ENCODE measurements around the gene GBP2.
A peak's percentile ranks its signal among the peaks of the same experiment; 100 is the strongest.

The GBP2 gene

DNA sequence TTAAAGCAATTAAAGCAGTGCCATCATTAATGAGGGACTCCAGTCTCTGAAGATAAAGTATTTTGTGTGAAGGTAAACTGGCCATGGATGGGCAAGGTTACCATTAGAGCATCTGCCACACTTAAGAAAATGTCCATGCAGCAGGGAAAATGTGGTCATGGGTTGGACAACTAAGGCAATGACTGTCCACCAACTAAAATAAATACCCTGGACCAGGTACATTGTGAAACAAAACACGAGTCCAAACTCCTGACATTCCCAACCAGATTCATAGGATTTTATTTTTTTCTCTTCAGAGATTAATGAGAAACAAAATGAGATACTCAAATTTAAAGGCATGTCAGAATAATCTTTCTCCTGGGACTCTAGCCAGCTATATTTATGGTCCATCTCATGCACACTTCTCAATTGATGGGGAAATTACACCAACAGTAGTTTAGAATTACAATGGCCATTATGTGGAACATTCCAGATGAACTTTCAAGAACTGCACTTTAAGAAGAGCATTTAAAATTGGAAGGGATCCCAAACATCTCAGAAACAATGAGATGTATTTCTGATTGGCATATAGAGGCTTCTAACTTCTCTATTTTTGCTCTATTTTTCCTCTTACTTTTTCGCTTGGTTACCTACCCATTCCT is 41.8 kb upstream of the GBP2 start:
- no peak for DNase-seq (ENCODE audit: extremely low read depth, low read depth)
- no peak overlapping the region for H3K4me3 ChIP-seq (replicated peaks; ENCODE audit: low read depth, low read length)
- TF ChIP-seq, protein P1, sequence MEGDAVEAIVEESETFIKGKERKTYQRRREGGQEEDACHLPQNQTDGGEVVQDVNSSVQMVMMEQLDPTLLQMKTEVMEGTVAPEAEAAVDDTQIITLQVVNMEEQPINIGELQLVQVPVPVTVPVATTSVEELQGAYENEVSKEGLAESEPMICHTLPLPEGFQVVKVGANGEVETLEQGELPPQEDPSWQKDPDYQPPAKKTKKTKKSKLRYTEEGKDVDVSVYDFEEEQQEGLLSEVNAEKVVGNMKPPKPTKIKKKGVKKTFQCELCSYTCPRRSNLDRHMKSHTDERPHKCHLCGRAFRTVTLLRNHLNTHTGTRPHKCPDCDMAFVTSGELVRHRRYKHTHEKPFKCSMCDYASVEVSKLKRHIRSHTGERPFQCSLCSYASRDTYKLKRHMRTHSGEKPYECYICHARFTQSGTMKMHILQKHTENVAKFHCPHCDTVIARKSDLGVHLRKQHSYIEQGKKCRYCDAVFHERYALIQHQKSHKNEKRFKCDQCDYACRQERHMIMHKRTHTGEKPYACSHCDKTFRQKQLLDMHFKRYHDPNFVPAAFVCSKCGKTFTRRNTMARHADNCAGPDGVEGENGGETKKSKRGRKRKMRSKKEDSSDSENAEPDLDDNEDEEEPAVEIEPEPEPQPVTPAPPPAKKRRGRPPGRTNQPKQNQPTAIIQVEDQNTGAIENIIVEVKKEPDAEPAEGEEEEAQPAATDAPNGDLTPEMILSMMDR (IDR thresholded peaks at IDR 0.05; ENCODE audit: low read depth, low read length, missing control alignments): no peak

DNA sequence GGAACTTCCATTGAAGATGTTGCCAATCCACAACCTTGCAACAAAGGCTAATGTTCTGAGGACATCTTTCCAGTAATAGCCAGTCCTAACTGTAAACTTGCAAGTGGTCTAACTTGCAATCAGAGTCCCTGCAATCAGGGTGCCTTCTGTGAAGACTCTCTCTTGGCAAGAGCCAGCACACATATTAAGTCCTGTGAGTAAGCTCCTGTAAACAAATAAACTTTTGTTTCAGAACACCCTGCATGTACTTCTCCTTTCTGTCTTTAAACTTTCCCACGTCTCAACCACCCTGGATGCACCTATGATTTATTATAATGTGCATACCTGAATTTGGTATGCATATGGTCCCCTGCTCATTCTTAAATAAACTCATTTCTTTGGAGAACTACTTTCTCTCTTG is 40.8 kb upstream of the GBP2 start:
- TF ChIP-seq, protein P1 (IDR thresholded peaks at IDR 0.05; ENCODE audit: low read depth, low read length, missing control alignments): no peak
- DNase-seq (ENCODE audit: extremely low read depth, low read depth): no peak
- no peak overlapping the region for H3K4me3 ChIP-seq (replicated peaks; ENCODE audit: low read depth, low read length)

DNA sequence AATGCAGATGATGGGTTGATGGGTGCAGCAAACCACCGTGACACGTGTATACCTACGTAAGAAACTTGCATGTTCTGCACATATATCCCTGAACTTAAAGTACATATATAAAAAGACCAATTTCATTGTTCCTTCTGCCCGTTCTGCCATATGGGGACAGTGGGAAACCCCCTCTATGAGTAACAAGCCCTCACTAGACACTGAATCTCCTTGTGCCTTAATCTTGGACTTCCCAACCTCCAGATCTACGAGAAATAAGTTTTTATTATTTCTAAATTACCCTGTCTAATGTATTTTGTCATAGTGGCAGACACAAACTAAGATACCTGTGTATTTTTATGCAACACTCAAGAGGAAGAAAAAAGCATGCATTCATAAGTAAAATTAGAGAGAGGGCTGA is 39.9 kb upstream of the GBP2 start:
- no peak for DNase-seq (ENCODE audit: extremely low read depth, low read depth)
- TF ChIP-seq, protein P1 (IDR thresholded peaks at IDR 0.05; ENCODE audit: low read depth, low read length, missing control alignments): no peak
- H3K4me3 ChIP-seq (replicated peaks; ENCODE audit: low read depth, low read length): no peak overlapping the region

DNA sequence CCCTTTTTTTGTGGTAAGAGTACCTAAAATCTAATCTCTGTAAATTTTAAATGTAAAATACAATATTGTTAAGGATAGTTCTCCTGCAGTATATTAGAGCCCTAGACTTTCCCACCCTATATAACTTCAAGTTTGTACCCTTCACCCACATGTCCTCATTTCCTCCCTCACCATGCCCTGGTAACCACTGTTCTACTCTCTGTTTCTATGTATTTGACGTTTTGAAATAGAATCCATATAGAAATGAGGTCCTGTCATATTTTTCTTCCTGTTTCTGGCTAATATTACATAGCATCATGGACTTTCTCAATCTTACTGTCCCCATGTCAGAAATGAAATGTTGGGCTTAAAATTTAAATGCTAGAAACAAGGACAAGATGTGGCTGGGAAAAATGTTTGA is 25.1 kb upstream of the GBP2 start:
- TF ChIP-seq, protein P1 (IDR thresholded peaks at IDR 0.05; ENCODE audit: low read depth, low read length, missing control alignments): no peak
- no peak for DNase-seq (ENCODE audit: extremely low read depth, low read depth)
- no peak overlapping the region for H3K4me3 ChIP-seq (replicated peaks; ENCODE audit: low read depth, low read length)

DNA sequence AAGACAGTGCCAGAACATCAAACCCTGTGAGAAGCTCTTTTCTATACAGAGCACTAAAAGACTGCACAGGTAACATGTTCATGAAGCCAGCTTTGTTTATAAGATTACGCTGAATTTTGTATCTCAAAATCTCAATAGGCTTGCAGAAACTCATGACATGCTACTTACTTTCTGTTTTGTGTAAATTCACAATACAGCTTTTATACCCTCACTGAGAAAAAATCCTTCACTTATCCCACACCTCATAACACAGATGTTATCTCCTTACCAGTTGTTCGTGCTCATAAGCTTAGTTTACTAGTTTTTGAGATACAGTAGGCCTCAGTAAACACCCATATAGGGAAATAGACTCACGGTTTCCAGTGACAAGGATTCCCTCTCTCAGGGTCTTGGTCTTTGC is 24.1 kb upstream of the GBP2 start:
- TF ChIP-seq, protein P1 (IDR thresholded peaks at IDR 0.05; ENCODE audit: low read depth, low read length, missing control alignments): no peak
- DNase-seq (ENCODE audit: extremely low read depth, low read depth): no peak
- H3K4me3 ChIP-seq (replicated peaks; ENCODE audit: low read depth, low read length): no peak overlapping the region

DNA sequence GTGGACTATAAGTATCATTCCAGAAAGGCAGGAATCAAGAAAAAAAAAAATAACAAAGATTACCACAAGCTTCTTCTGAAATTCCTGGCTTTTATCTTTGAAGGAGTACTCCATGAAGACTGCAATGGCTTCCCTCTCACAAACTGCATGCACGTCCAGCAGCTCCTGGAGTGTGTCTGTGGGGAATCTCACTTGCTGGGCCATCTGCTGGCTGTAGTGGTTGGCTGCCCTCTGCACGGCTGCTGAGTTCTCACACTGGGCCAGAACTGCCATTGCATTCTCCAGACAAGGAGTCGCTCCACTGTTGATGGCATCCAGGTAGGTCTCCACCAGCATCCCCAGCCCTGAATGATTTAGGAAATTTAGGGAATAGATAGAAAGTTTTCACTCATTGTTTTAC is 23.3 kb upstream of the GBP2 start:
- no peak overlapping the region for H3K4me3 ChIP-seq (replicated peaks; ENCODE audit: low read depth, low read length)
- no peak for DNase-seq (ENCODE audit: extremely low read depth, low read depth)
- TF ChIP-seq, protein P1 (IDR thresholded peaks at IDR 0.05; ENCODE audit: low read depth, low read length, missing control alignments): peak; percentile 34

Data from HFF-Myc (cell line).